ENCODE data around the gene HNMT. TPM values are rescaled to one million over a fixed set of nuclear protein-coding genes. Genes with fewer than 3 reads are reported as not detected.
A peak's percentile ranks its signal among the peaks of the same experiment; 100 is the strongest.

Gene HNMT
- total RNA-seq, 1 donor from 2014 or later: 1.1 TPM

GRCh38 chr2:137937778-137938177 lies 26.5 kb upstream of the HNMT start:
- no peaks in the 10 kb centered on the region for H3K36me3 ChIP-seq (ENCODE audit: control insufficient read depth, insufficient read depth, low read length)
- H3K27me3 ChIP-seq (ENCODE audit: control insufficient read depth, insufficient read depth, low read length): no peaks in the 10 kb centered on the region
- DNase-seq (ENCODE audit: low read depth): no peak
- no peak for FAIRE-seq
- TF ChIP-seq, protein P1, sequence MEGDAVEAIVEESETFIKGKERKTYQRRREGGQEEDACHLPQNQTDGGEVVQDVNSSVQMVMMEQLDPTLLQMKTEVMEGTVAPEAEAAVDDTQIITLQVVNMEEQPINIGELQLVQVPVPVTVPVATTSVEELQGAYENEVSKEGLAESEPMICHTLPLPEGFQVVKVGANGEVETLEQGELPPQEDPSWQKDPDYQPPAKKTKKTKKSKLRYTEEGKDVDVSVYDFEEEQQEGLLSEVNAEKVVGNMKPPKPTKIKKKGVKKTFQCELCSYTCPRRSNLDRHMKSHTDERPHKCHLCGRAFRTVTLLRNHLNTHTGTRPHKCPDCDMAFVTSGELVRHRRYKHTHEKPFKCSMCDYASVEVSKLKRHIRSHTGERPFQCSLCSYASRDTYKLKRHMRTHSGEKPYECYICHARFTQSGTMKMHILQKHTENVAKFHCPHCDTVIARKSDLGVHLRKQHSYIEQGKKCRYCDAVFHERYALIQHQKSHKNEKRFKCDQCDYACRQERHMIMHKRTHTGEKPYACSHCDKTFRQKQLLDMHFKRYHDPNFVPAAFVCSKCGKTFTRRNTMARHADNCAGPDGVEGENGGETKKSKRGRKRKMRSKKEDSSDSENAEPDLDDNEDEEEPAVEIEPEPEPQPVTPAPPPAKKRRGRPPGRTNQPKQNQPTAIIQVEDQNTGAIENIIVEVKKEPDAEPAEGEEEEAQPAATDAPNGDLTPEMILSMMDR (IDR thresholded peaks at IDR 0.05; ENCODE audit: insufficient read depth, low read length, severe bottlenecking): no peak
- H3K4me3 ChIP-seq (ENCODE audit: low read depth, low read length): no peak overlapping the region

DNA sequence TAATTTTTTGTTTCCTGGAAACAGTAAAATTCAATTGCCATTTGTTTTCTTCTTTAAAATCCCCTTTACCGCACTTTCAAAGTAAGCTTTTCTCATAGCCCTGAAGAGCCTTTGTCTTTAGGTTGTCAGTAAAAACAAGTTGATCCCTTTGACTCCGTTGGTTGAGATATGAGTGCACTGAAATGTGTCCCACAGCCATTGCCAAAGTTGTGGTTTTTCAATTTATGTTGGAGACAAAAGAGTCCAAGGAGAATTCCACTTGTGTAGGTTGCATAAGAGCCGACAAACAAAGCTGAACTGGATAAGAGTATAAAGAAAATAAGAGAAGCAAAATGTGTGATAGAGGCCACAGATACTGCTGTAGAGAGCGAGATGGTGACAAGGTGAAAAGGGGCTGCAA lies 26.1 kb upstream of the HNMT start:
- H3K27me3 ChIP-seq (ENCODE audit: control insufficient read depth, insufficient read depth, low read length): no peaks in the 10 kb centered on the region
- DNase-seq (ENCODE audit: low read depth) (no peak), FAIRE-seq (no peak)
- TF ChIP-seq, protein P1 (IDR thresholded peaks at IDR 0.05; ENCODE audit: insufficient read depth, low read length, severe bottlenecking): no peak
- H3K36me3 ChIP-seq (ENCODE audit: control insufficient read depth, insufficient read depth, low read length): no peaks in the 10 kb centered on the region
- no peak overlapping the region for H3K4me3 ChIP-seq (ENCODE audit: low read depth, low read length)

- TF ChIP-seq, protein P1 (IDR thresholded peaks at IDR 0.05; ENCODE audit: insufficient read depth, low read length, severe bottlenecking): no peak
- no peaks in the 10 kb centered on the region for H3K36me3 ChIP-seq (ENCODE audit: control insufficient read depth, insufficient read depth, low read length)
- no peak overlapping the region for H3K4me3 ChIP-seq (ENCODE audit: low read depth, low read length)
- H3K27me3 ChIP-seq (ENCODE audit: control insufficient read depth, insufficient read depth, low read length): no peaks in the 10 kb centered on the region
- FAIRE-seq (no peak), DNase-seq (ENCODE audit: low read depth) (peak; percentile 26)
Measured at GRCh38 chr2:137939026-137939425, 25.2 kb upstream of the HNMT start.

DNA sequence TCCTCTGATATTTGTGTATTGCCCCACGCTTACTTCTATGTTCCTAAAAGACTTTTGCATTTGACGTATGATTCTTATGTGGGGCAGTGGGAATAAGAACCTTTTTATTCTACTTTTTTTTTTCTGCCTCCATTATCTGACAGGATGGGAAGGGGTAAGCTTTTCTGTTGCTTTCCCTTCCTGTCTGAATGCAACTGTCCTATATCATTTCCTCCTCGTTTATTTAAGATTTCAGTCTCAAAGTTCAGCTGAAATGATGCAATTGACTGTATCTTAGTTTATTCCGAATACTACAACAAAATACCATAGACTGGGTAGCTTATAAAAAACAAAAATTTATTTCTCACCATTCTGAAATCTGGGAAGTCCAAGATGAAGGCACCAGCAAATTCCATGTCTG lies 24.1 kb upstream of the HNMT start:
- TF ChIP-seq, protein P1 (IDR thresholded peaks at IDR 0.05; ENCODE audit: insufficient read depth, low read length, severe bottlenecking): no peak
- H3K36me3 ChIP-seq (ENCODE audit: control insufficient read depth, insufficient read depth, low read length): no peaks in the 10 kb centered on the region
- DNase-seq (ENCODE audit: low read depth) (no peak), FAIRE-seq (no peak)
- H3K27me3 ChIP-seq (ENCODE audit: control insufficient read depth, insufficient read depth, low read length): no peaks in the 10 kb centered on the region
- H3K4me3 ChIP-seq (ENCODE audit: low read depth, low read length): no peak overlapping the region

GRCh38 chr2:137942037-137942832 lies 22.0 kb upstream of the HNMT start:
- TF ChIP-seq, protein P1 (IDR thresholded peaks at IDR 0.05; ENCODE audit: insufficient read depth, low read length, severe bottlenecking): no peak
- H3K36me3 ChIP-seq (ENCODE audit: control insufficient read depth, insufficient read depth, low read length): no peaks in the 10 kb centered on the region
- no peak for FAIRE-seq
- DNase-seq (ENCODE audit: low read depth): no peak
- H3K27me3 ChIP-seq (ENCODE audit: control insufficient read depth, insufficient read depth, low read length): no peaks in the 10 kb centered on the region
- no peak overlapping the region for H3K4me3 ChIP-seq (ENCODE audit: low read depth, low read length)

All from bronchial epithelial cell (primary cell).